ENCODE data around the gene CCL1. TPM values are rescaled to one million over a fixed set of nuclear protein-coding genes. Genes with fewer than 3 reads are reported as not detected.

The CCL1 gene
- total RNA-seq, 1 experiment from 2014 or later, result not detected

DNA sequence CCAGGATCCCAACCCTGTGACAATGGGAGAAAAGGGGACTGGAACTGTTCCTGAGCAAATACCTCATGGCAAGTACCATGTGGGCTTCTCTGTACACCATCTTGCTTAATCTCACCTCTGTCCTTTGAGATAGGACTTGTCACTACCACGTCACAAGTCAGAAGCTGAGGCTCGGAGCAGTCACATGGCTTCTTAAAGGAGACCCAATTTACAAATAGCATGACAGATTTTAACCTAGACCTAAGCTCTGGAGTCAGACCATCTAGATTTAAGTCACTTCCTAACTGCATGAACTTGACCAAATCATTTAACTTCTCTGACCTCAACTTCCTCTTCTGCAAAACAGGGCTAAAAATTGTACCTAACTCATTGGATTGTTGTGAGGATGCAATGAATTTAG lies 36.0 kb upstream of the CCL1 start:
- no peaks in the 10 kb centered on the region for H3K23me2 ChIP-seq (ENCODE audit: insufficient read length, low read depth, low read length, poor library complexity, severe bottlenecking)
- H3K9ac ChIP-seq (ENCODE audit: extremely low read depth, insufficient read length, low read length), result no peak overlapping the region
- Mint-ChIP-seq H3K9me3 (no peaks in the 10 kb centered on the region; a peak in 1 of 5 replicates), H3K4me3 (no peak overlapping the region), H3K27ac (no peak overlapping the region), H3K4me1 (peaks cover 31 to 35% of the 10 kb centered on the region in 2 experiments), H3K27me3 (ENCODE audit: low read depth) (peaks cover 11% of the 10 kb centered on the region), H3K36me3 (ENCODE audit: insufficient read depth in 1 of 3, low read depth in 3 of 3) (no peaks in the 10 kb centered on the region)
- no peak for DNase-seq
- no peak overlapping the region for H2BK20ac ChIP-seq (ENCODE audit: low read depth, low read length, poor library complexity, severe bottlenecking)
- no peak overlapping the region for H3K4me2 ChIP-seq (ENCODE audit: insufficient read depth, insufficient read length, low read length)
- H3K79me2 ChIP-seq (ENCODE audit: insufficient read depth, low read length), result no peaks in the 10 kb centered on the region
- no peak for TF ChIP-seq CTCF (conservative IDR thresholded peaks at IDR 0.05)
- H3K4me1 ChIP-seq (ENCODE audit: insufficient read depth, low read length), result no peaks in the 10 kb centered on the region
- no peak overlapping the region for H2BK12ac ChIP-seq (ENCODE audit: insufficient read length, low read depth, low read length)
- H3K4ac ChIP-seq (ENCODE audit: low read depth, low read length), result no peak overlapping the region
- no peak overlapping the region for H3K14ac ChIP-seq (ENCODE audit: insufficient read depth, low read length)
- no peak overlapping the region for H2BK15ac ChIP-seq (ENCODE audit: low read depth, low read length)
- no peak overlapping the region for H2BK5ac ChIP-seq (ENCODE audit: insufficient read length, low read length)
- H3T11ph ChIP-seq (ENCODE audit: low read length), result no peak overlapping the region
- H4K20me1 ChIP-seq (ENCODE audit: control insufficient read depth, insufficient read depth, insufficient read length), result no peaks in the 10 kb centered on the region
- H3K9me3 ChIP-seq (ENCODE audit: control insufficient read depth, low read depth, low read length), result no peaks in the 10 kb centered on the region
- no peak overlapping the region for H2AFZ ChIP-seq (ENCODE audit: low read length)
- H3K23ac ChIP-seq (ENCODE audit: insufficient read length, low read depth, low read length), result no peak overlapping the region
- no peak overlapping the region for H4K5ac ChIP-seq (ENCODE audit: insufficient read length, low read depth, low read length)
- H4K91ac ChIP-seq (ENCODE audit: insufficient read length, low read depth, low read length), result no peak overlapping the region
- H3K27me3 ChIP-seq (ENCODE audit: insufficient read depth, low read length), result no peaks in the 10 kb centered on the region
- no peak overlapping the region for H3K18ac ChIP-seq (ENCODE audit: insufficient read length, low read depth, low read length)
- H2BK120ac ChIP-seq (ENCODE audit: low read depth, low read length, poor library complexity, severe bottlenecking), result no peak overlapping the region
- H3K56ac ChIP-seq (ENCODE audit: insufficient read length, low read depth, low read length), result no peak overlapping the region
- WGBS (ENCODE audit: extremely low coverage, insufficient read length, low lambda C conversion rate), result no CpG with 5 or more reads among the region's 2 CpGs
- no peak overlapping the region for H4K8ac ChIP-seq (replicated peaks; ENCODE audit: insufficient read length, low read depth, low read length)
- no peak overlapping the region for H2AK5ac ChIP-seq (ENCODE audit: insufficient read length, low read length)
- H3K79me1 ChIP-seq (ENCODE audit: insufficient read depth, low read depth, low read length, poor library complexity, severe bottlenecking), result no peaks in the 10 kb centered on the region
- no peak overlapping the region for H3K27ac ChIP-seq (ENCODE audit: insufficient read length, low read depth, low read length)

All from H9 (cell line).